ENCODE results near the gene LTC4S.

GRCh38 chr5:179798144-179798770 lies 4.5 kb downstream of the LTC4S start:
- TF ChIP-seq CSDC2 (CRISPR knock-in tag; IDR thresholded peaks at IDR 0.05), result no peak
- TF ChIP-seq CREB5 (CRISPR knock-in tag; IDR thresholded peaks at IDR 0.05; ENCODE audit: low read depth), result no peak
- no peak for TF ChIP-seq ZFP30 (CRISPR knock-in tag; IDR thresholded peaks at IDR 0.05)
- no peak for TF ChIP-seq GLIS3 (CRISPR knock-in tag; IDR thresholded peaks at IDR 0.05)
- no peak for TF ChIP-seq PATZ1 (CRISPR knock-in tag; IDR thresholded peaks at IDR 0.05; ENCODE audit: borderline replicate concordance)
- no peak for TF ChIP-seq ZFP3 (CRISPR knock-in tag; IDR thresholded peaks at IDR 0.05)
- no peak for TF ChIP-seq ZNF8 (CRISPR knock-in tag; IDR thresholded peaks at IDR 0.05)
- no peak for TF ChIP-seq TSHZ2 (CRISPR knock-in tag; IDR thresholded peaks at IDR 0.05)
- no peak for TF ChIP-seq OSR1 (CRISPR knock-in tag; IDR thresholded peaks at IDR 0.05)
- no peak for TF ChIP-seq RARB (CRISPR knock-in tag; IDR thresholded peaks at IDR 0.05)
- TF ChIP-seq ZC3H10 (CRISPR knock-in tag; IDR thresholded peaks at IDR 0.05), result no peak

All from SK-N-SH treated with all-trans-retinoic acid at 6 μM for 48 hours (cell line).